Left cardiac atrium (tissue), 4 donors: ENCODE data around the gene PLCZ1. TPM values are rescaled to one million over a fixed set of nuclear protein-coding genes. Genes with fewer than 3 reads are reported as not detected.

Experiments used
- ATAC-seq, 2 donors: fragments of 200-7000 bp; cut with Tn5 transposase; one replicate each; pipeline ENCODE4 v1.9.1; 2020; ENCODE audit warnings: mild to moderate bottlenecking in 2 of 2, moderate library complexity in 2 of 2
- DNase-seq: peaks from one replicate; pipeline ENCODE4 v3.0.0-alpha.2; 2020
- intact Hi-C, 2 donors: fragments of 100-400 bp; cut with DNase I; formaldehyde crosslinking; loops; one replicate each; pipeline versions ENCODE4 v1.14.1 to v1.15.1; 2022 to 2023
- total RNA-seq, 2 donors: library from RNA; stranded (reverse); fragmentation: NEBNext Ultra II Directional; extraction: Animal tissue kit (Norgen Biotek cat#: 25700); gene quantifications; one replicate each; pipeline ENCODE4 v1.2.1, GENCODE V29; 2021
- donor health status: DM: no; HTN: yes; CAD: no.
- donor health status: DM: no; HTN: yes; CAD: no; lungs with severe emphysema.
- donor health status: DM: yes; HTN: yes; CAD: no.
- donor health status: Dilated cardiomyopathy.

Gene PLCZ1
- total RNA-seq, 2 donors from 2014 or later, result 0.59 TPM; not detected in 1

DNA sequence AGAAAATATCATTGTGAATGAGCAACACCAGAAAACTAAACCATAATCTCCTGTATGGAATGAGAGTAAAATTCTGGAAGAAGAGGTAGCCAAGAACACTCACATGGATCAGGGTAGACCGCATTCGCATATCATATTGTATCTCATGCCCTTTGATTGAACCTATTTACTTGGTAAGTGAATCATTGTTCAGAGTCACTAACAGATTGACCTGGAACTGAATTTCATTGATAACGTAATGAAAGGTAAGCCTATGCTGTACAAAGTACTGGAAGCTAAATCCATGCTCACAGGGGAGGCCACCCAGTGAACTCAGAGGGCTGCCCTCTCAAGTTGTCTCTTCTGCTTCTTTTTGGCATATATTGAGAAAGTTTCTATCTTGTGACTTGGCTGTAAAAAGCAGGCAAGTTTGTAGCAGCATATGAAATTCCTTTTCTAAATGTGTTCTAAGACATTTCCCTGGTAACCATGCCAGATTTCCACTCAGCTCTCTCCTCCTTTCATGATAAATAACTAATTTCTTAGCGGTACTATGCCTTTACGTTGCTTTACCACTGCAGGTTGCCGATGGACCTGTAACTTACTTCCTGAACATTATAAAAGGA is 91.4 kb downstream of the PLCZ1 start:
- DNase-seq (no peak), ATAC-seq (no peak)
- intact Hi-C loops, result no loop called here

DNA sequence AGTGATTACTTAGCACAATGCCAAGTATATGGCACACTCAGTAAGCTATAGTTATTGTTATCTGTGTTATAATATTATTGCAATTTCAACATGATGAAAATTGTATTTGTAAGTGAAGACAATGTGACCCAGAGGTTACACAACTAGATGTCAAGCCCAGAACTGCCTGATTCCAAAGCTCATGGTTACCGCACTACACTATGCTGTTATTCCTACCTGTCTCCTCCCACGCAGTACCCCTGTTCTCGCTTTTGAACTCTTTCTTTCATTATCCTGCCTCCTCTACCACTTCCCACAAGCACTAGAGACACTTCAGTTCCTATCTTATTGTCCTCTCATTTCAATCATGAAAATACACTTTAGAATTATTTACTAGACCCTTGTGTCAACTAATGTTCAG is 93.2 kb downstream of the PLCZ1 start:
- no peak for DNase-seq
- no peak for ATAC-seq
- intact Hi-C loops, result no loop called here

DNA sequence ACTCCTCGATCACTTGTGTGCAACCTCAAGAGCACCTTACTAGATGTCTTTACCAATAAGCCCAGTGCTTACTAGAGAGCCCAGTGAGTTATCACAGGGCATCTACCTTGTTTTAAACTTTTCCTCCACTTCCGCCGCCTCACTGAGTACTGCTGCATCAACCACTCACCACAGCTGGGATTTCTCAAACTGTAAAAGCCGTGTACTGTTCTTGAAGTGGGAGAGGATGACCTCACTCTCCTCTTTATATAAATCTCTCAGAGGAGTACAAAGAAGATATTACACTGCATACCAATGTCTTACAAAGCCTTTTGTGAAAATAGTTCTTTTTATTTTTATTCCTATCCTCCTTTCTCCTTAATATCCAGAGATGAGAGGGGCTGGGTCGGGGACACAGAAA is 94.1 kb downstream of the PLCZ1 start:
- ATAC-seq (peak in 1 of 2 donors; percentile 93), DNase-seq (no peak)
- intact Hi-C loops, result no loop called here

- DNase-seq (no peak), ATAC-seq (no peak)
- intact Hi-C loops, result no loop called here
Measured at GRCh38 chr12:18640321-18640955, 97.4 kb downstream of the PLCZ1 start.

DNA sequence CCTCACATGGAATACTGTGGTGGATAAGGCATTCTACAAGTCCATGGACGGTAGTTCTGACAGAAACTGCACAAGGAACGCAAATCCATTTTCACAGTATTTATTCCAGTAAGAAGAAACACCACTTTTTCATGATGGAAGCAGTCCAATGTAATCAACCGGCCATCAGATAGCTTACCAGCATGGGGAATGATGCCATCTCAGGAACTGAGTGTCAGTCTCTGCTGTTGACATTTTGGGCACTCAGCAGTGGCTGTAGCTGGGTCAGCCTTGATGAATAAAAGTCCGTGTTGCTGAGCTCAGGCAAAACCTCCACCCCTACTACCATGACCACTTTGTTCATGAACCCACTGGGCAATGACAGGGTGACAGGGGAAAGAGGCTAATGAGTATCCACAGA is 103.4 kb downstream of the PLCZ1 start:
- ATAC-seq, result no peak
- intact Hi-C loops, result no loop called here
- DNase-seq, result no peak

Other genes starting within 250 kb of the PLCZ1 start
- gene CAPZA3, start 107 bp upstream of the PLCZ1 start, total RNA-seq, result not detected